CD14-positive monocyte (primary cell): ENCODE measurements around the gene SMYD4. TPM values are rescaled to one million over a fixed set of nuclear protein-coding genes. Genes with fewer than 3 reads are reported as not detected.

ENCODE experiments used
- DNase-seq, 3 donors: peaks; one replicate each; pipeline ENCODE4 v3.0.0-alpha.2; 2011 to 2022
- H2AFZ ChIP-seq: 2 replicates; pipeline ENCODE4 v1.6.0; 2012; ENCODE audit warnings: mild to moderate bottlenecking, low read depth, low read length, inconsistent platforms; ENCODE audit not compliant: insufficient read depth, poor library complexity, severe bottlenecking
- H3K27ac ChIP-seq, 2 donors: 1 replicate in 1 of 2; 2 replicates in 1 of 2; pipeline ENCODE4 v1.5.1; 2012 to 2013; ENCODE audit warnings: low read length in 2 of 2, control low read depth in 1 of 2, inconsistent platforms in 1 of 2, low read depth in 1 of 2, mild to moderate bottlenecking in 1 of 2
- H3K27me3 ChIP-seq, 2 donors: one replicate each; pipeline versions ENCODE4 v1.6.0 to v1.6.1; 2011 to 2013; ENCODE audit warnings: low read length in 2 of 2; ENCODE audit not compliant: control insufficient read depth in 2 of 2, insufficient read depth in 2 of 2
- H3K36me3 ChIP-seq, 2 donors: replicated peaks in 1 of 2; 1 replicate in 1 of 2; 2 replicates in 1 of 2; pipeline versions ENCODE4 v1.5.1 to v1.6.1; 2012 to 2013; ENCODE audit warnings: low read length in 2 of 2, control low read depth in 1 of 2, inconsistent platforms in 1 of 2, mild to moderate bottlenecking in 1 of 2; ENCODE audit not compliant: insufficient read depth in 2 of 2, control insufficient read depth in 1 of 2
- H3K4me1 ChIP-seq, 2 donors: 1 replicate in 1 of 2; 2 replicates in 1 of 2; pipeline versions ENCODE4 v1.5.1 to v1.6.1; 2012 to 2013; ENCODE audit warnings: low read length in 2 of 2, control low read depth in 1 of 2, inconsistent platforms in 1 of 2, mild to moderate bottlenecking in 1 of 2, moderate library complexity in 1 of 2; ENCODE audit not compliant: insufficient read depth in 2 of 2, control insufficient read depth in 1 of 2
- H3K4me2 ChIP-seq: replicated peaks from 2 replicates; pipeline ENCODE3; 2012; ENCODE audit warnings: low read length, moderate library complexity, mild to moderate bottlenecking; ENCODE audit not compliant: poor library complexity, severe bottlenecking; ENCODE audit errors: extremely low read depth
- H3K4me3 ChIP-seq, 3 experiments: fragments of 200-600 bp in 1 of 3; sonication (generic) in 1 of 3; replicated peaks in 1 of 3; 1 replicate in 2 of 3; 2 replicates in 1 of 3; pipeline ENCODE4 v1.5.1; 2011 to 2013; ENCODE audit warnings: low read length in 3 of 3, mild to moderate bottlenecking in 3 of 3, control low read depth in 2 of 3, low read depth in 2 of 3, inconsistent platforms in 1 of 3, moderate library complexity in 1 of 3
- H3K79me2 ChIP-seq: 2 replicates; pipeline ENCODE4 v1.6.0; 2012; ENCODE audit warnings: mild to moderate bottlenecking, control low read depth, inconsistent platforms, low read length, moderate library complexity; ENCODE audit not compliant: insufficient read depth
- H3K9ac ChIP-seq: 2 replicates; pipeline ENCODE4 v1.6.0; 2017; ENCODE audit warnings: low read length, mild to moderate bottlenecking; ENCODE audit not compliant: insufficient read depth, poor library complexity, severe bottlenecking
- H3K9me3 ChIP-seq, 2 donors: replicated peaks in 1 of 2; 1 replicate in 1 of 2; 2 replicates in 1 of 2; pipeline versions ENCODE4 v1.5.1 to v1.6.1; 2012 to 2013; ENCODE audit warnings: low read length in 2 of 2, control low read depth in 1 of 2; ENCODE audit not compliant: control insufficient read depth in 1 of 2, insufficient read depth in 1 of 2
- H4K20me1 ChIP-seq: 2 replicates; pipeline ENCODE4 v1.6.0; 2012; ENCODE audit warnings: mild to moderate bottlenecking, low read length, control low read depth, moderate library complexity; ENCODE audit not compliant: insufficient read depth
- H3K27ac Mint-ChIP-seq, 7 donors: one replicate each; pipeline ENCODE4 v1.8.0; 2020; ENCODE audit warnings: mild to moderate bottlenecking in 7 of 7, mixed read lengths in 7 of 7, moderate library complexity in 6 of 7, inconsistent platforms in 2 of 7
- H3K27me3 Mint-ChIP-seq, 3 donors: one replicate each; pipeline ENCODE4 v1.8.0; 2021 to 2022; ENCODE audit warnings: low read depth in 3 of 3, mild to moderate bottlenecking in 3 of 3, mixed read lengths in 3 of 3, moderate library complexity in 3 of 3, inconsistent platforms in 1 of 3
- H3K36me3 Mint-ChIP-seq, 2 donors: one replicate each; pipeline ENCODE4 v1.8.0; 2020; ENCODE audit warnings: mixed read lengths in 2 of 2, inconsistent platforms in 1 of 2, mild to moderate bottlenecking in 1 of 2
- H3K4me1 Mint-ChIP-seq: one replicate; pipeline ENCODE4 v1.8.0; 2020; ENCODE audit warnings: mild to moderate bottlenecking, mixed read lengths
- H3K4me3 Mint-ChIP-seq, 2 donors: one replicate each; pipeline ENCODE4 v1.8.0; 2020; ENCODE audit warnings: mild to moderate bottlenecking in 2 of 2, mixed read lengths in 2 of 2, moderate library complexity in 1 of 2
- H3K9me3 Mint-ChIP-seq, 7 donors: one replicate each; pipeline ENCODE4 v1.8.0; 2020 to 2022; ENCODE audit warnings: mixed read lengths in 7 of 7, mild to moderate bottlenecking in 6 of 7, moderate library complexity in 6 of 7, inconsistent platforms in 2 of 7
- WGBS: methylation state at CpG from one replicate; pipeline ENCODE4 v1.1.5; 2013; ENCODE audit warnings: missing lambda C conversion rate; ENCODE audit not compliant: insufficient coverage; 5-methylcytosine and 5-hydroxymethylcytosine counted together
- intact Hi-C, 2 donors: fragments of 100-400 bp; cut with micrococcal nuclease; formaldehyde crosslinking; loops; one replicate each; pipeline versions ENCODE4 v1.15.0 to v1.15.1; 2023
- polyA plus RNA-seq, 3 donors: library from polyadenylated mRNA; depleted of rRNA in 1 of 3; unstranded in 2 of 3; stranded (reverse) in 1 of 3; fragments of 300-500 nt in 2 of 3; fragments of >200 nt in 1 of 3; fragmentation: Illumina TruSeq in 2 of 3; gene quantifications; 1 replicate in 2 of 3; 2 replicates in 1 of 3; pipeline ENCODE4 v1.2.3, GENCODE V29; 2012 to 2021
- TF ChIP-seq, protein P1 (sequence below): fragments of 200-600 bp; IDR thresholded peaks from one replicate; pipeline ENCODE4 v1.8.0; 2022; ENCODE audit warnings: antibody characterized with exemption, mild to moderate bottlenecking

The SMYD4 gene
- polyA plus RNA-seq, 3 donors = 3.2 to 7.6 (median 6.1) TPM

DNA sequence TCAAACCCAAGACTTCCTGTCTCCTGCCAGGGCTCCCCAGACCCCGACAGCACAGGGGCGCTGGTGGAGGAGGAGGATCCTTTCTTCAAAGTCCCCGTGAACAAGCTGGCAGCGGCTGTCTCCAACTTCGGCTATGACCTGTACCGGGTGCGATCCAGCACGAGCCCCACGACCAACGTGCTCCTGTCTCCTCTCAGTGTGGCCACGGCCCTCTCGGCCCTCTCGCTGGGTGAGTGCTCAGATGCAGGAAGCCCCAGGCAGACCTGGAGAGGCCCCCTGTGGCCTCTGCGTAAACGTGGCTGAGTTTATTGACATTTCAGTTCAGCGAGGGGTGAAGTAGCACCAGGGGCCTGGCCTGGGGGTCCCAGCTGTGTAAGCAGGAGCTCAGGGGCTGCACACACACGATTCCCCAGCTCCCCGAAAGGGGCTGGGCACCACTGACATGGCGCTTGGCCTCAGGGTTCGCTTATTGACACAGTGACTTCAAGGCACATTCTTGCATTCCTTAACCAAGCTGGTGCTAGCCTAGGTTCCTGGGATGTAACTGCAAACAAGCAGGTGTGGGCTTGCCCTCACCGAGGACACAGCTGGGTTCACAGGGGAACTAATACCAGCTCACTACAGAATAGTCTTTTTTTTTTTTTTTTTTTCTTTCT lies 59.8 kb downstream of the SMYD4 start:
- H3K36me3 ChIP-seq = no peaks in the 10 kb centered on the region
- no peaks in the 10 kb centered on the region for H3K9me3 ChIP-seq
- H3K27ac ChIP-seq = no peak overlapping the region
- 61% methylated on average over 16 of the region's 21 CpGs for WGBS
- Mint-ChIP-seq H3K36me3 (peaks cover 0 to 5% of the 10 kb centered on the region in 2 donors), H3K27ac (no peak overlapping the region), H3K4me1 (peaks cover 13% of the 10 kb centered on the region), H3K9me3 (no peaks in the 10 kb centered on the region), H3K27me3 (peaks cover 0 to 6% (median 2%) of the 10 kb centered on the region in 3 donors), H3K4me3 (no peak overlapping the region)
- TF ChIP-seq, protein P1, sequence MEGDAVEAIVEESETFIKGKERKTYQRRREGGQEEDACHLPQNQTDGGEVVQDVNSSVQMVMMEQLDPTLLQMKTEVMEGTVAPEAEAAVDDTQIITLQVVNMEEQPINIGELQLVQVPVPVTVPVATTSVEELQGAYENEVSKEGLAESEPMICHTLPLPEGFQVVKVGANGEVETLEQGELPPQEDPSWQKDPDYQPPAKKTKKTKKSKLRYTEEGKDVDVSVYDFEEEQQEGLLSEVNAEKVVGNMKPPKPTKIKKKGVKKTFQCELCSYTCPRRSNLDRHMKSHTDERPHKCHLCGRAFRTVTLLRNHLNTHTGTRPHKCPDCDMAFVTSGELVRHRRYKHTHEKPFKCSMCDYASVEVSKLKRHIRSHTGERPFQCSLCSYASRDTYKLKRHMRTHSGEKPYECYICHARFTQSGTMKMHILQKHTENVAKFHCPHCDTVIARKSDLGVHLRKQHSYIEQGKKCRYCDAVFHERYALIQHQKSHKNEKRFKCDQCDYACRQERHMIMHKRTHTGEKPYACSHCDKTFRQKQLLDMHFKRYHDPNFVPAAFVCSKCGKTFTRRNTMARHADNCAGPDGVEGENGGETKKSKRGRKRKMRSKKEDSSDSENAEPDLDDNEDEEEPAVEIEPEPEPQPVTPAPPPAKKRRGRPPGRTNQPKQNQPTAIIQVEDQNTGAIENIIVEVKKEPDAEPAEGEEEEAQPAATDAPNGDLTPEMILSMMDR = no peak
- no peaks in the 10 kb centered on the region for H4K20me1 ChIP-seq
- intact Hi-C loops = loop anchor here in 1 of 2 donors (5.0 kb wide), 1 partner anchor 38 kb away; no protein-coding TSS in a partner anchor
- no peak overlapping the region for H3K4me3 ChIP-seq
- H3K27me3 ChIP-seq = no peaks in the 10 kb centered on the region
- H2AFZ ChIP-seq = no peak overlapping the region
- no peak overlapping the region for H3K9ac ChIP-seq
- no peaks in the 10 kb centered on the region for H3K79me2 ChIP-seq
- H3K4me2 ChIP-seq = no peak overlapping the region
- DNase-seq = no peak
- H3K4me1 ChIP-seq = peaks cover 13 to 14% of the 10 kb centered on the region in 2 donors

- Histone ChIP-seq H3K4me3 (no peak overlapping the region), H3K36me3 (no peaks in the 10 kb centered on the region), H3K9me3 (no peaks in the 10 kb centered on the region), H3K27me3 (no peaks in the 10 kb centered on the region), H2AFZ (no peak overlapping the region), H3K79me2 (no peaks in the 10 kb centered on the region), H3K27ac (no peak overlapping the region), H3K4me1 (peaks cover 38 to 39% of the 10 kb centered on the region in 2 donors), H4K20me1 (no peaks in the 10 kb centered on the region), H3K9ac (no peak overlapping the region), H3K4me2 (no peak overlapping the region)
- Mint-ChIP-seq H3K4me3 (no peak overlapping the region), H3K9me3 (no peaks in the 10 kb centered on the region), H3K27ac (no peak overlapping the region), H3K27me3 (peaks cover 0 to 4% (median 2%) of the 10 kb centered on the region in 3 donors), H3K4me1 (peaks cover 33% of the 10 kb centered on the region), H3K36me3 (peaks cover 0 to 2% of the 10 kb centered on the region in 2 donors)
- no peak for DNase-seq
- TF ChIP-seq, protein P1 = no peak
- intact Hi-C loops = no loop called here
- 92% methylated on average over 10 of the region's 12 CpGs for whole genome bisulfite sequencing
Observed at GRCh38 chr17:1767358-1767757, 62.3 kb downstream of the SMYD4 start.
